ENCODE results near the gene PTPRM. TPM values are rescaled to one million over a fixed set of nuclear protein-coding genes. Genes with fewer than 3 reads are reported as not detected.

Gene PTPRM
- total RNA-seq, 1 experiment from 2014 or later, result 1.6 TPM

DNA sequence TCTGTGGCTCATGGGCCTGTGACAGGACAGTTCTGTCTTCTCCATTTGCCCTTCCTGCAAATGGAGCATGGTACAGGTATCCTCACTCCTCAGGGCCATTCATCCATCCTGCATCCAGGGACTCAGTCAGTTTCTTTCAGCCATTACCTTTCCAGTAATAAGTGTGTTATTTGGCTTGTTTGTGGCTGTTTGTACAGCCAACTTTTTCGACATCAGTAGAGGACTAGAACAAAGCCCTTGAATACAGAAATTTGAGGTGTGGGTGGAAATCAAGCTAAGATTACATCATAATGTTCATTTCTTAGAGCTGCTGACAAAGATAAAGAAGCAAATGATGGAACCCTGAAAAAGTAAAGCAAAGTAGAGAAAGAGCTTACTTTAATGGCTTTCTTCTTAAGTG lies 290.4 kb downstream of the PTPRM start:
- intact Hi-C loops (cut with micrococcal nuclease; ENCODE audit: unreplicated experiment), result no loop called here
- Histone ChIP-seq H3K4me1 (ENCODE audit: control insufficient read depth, insufficient read depth, low read length) (no peaks in the 10 kb centered on the region), H3K9me3 (ENCODE audit: control insufficient read depth, insufficient read depth, low read depth, low read length) (no peaks in the 10 kb centered on the region), H3K27ac (ENCODE audit: low read length) (no peak overlapping the region), H3K4me3 (ENCODE audit: low read depth in 2 of 2, low read length in 2 of 2) (no peak overlapping the region), H3K36me3 (ENCODE audit: control insufficient read depth, insufficient read depth, low read length) (no peaks in the 10 kb centered on the region), H3K27me3 (ENCODE audit: control insufficient read depth, insufficient read depth, low read length) (no peaks in the 10 kb centered on the region)
- no peak for TF ChIP-seq TCF7L2 (IDR thresholded peaks at IDR 0.05; ENCODE audit: low read depth, low read length)
- TF ChIP-seq POLR2AphosphoS5 (IDR thresholded peaks at IDR 0.05; ENCODE audit: low read depth, low read length), result no peak
- TF ChIP-seq, protein P1, sequence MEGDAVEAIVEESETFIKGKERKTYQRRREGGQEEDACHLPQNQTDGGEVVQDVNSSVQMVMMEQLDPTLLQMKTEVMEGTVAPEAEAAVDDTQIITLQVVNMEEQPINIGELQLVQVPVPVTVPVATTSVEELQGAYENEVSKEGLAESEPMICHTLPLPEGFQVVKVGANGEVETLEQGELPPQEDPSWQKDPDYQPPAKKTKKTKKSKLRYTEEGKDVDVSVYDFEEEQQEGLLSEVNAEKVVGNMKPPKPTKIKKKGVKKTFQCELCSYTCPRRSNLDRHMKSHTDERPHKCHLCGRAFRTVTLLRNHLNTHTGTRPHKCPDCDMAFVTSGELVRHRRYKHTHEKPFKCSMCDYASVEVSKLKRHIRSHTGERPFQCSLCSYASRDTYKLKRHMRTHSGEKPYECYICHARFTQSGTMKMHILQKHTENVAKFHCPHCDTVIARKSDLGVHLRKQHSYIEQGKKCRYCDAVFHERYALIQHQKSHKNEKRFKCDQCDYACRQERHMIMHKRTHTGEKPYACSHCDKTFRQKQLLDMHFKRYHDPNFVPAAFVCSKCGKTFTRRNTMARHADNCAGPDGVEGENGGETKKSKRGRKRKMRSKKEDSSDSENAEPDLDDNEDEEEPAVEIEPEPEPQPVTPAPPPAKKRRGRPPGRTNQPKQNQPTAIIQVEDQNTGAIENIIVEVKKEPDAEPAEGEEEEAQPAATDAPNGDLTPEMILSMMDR (IDR thresholded peaks at IDR 0.05), result no peak
- TF ChIP-seq SIN3A (IDR thresholded peaks at IDR 0.05; ENCODE audit: borderline replicate concordance, insufficient read depth, low read depth, low read length), result no peak
- TF ChIP-seq, protein P2, sequence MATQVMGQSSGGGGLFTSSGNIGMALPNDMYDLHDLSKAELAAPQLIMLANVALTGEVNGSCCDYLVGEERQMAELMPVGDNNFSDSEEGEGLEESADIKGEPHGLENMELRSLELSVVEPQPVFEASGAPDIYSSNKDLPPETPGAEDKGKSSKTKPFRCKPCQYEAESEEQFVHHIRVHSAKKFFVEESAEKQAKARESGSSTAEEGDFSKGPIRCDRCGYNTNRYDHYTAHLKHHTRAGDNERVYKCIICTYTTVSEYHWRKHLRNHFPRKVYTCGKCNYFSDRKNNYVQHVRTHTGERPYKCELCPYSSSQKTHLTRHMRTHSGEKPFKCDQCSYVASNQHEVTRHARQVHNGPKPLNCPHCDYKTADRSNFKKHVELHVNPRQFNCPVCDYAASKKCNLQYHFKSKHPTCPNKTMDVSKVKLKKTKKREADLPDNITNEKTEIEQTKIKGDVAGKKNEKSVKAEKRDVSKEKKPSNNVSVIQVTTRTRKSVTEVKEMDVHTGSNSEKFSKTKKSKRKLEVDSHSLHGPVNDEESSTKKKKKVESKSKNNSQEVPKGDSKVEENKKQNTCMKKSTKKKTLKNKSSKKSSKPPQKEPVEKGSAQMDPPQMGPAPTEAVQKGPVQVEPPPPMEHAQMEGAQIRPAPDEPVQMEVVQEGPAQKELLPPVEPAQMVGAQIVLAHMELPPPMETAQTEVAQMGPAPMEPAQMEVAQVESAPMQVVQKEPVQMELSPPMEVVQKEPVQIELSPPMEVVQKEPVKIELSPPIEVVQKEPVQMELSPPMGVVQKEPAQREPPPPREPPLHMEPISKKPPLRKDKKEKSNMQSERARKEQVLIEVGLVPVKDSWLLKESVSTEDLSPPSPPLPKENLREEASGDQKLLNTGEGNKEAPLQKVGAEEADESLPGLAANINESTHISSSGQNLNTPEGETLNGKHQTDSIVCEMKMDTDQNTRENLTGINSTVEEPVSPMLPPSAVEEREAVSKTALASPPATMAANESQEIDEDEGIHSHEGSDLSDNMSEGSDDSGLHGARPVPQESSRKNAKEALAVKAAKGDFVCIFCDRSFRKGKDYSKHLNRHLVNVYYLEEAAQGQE (IDR thresholded peaks at IDR 0.05; ENCODE audit: insufficient read depth in 1 of 2, low read depth in 2 of 2, low read length in 1 of 2), result no peak
- DNase-seq (ENCODE audit: low read depth, low spot score) (no peak), ATAC-seq (no peak)
- no TSS peak for BruUV-seq (replicated peaks)
- in situ Hi-C loops (cut with HindIII; ENCODE audit: low pct_unique_long_range_greater_than_20kb, low sequenced_read_pairs), result no loop called here
- ChIA-PET CTCF (no interaction called here), POLR2A (no interaction called here)

DNA sequence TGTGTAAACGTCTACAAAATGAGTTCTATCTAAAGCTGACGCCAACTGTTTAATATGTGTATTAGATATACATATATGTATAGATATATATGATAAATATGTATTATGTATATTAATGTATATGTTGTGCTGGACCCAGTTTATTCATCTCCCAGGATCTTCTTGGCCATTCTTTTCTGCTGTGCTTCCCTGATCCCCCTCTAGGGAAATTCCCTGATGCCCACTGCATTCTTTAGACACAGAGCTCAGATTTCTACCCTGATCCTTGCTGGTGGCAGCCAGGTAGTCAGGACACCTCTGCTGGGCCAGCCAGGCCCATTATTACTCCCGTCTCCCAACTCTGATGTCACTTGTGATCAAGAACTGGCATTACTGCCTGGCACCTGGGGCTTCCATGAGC lies 292.0 kb downstream of the PTPRM start:
- POLR2A ChIA-PET, result no interaction called here
- CTCF ChIA-PET, result no interaction called here
- intact Hi-C loops (cut with micrococcal nuclease; ENCODE audit: unreplicated experiment), result no loop called here

More for the DNA sequence above, 292.0 kb downstream of the PTPRM start:
- H3K4me3 ChIP-seq (ENCODE audit: low read depth in 2 of 2, low read length in 2 of 2), result no peak overlapping the region
- DNase-seq (ENCODE audit: low read depth, low spot score) (no peak), ATAC-seq (no peak)
- in situ Hi-C loops (cut with HindIII; ENCODE audit: low pct_unique_long_range_greater_than_20kb, low sequenced_read_pairs), result no loop called here
- H3K27ac ChIP-seq (ENCODE audit: low read length), result no peak overlapping the region
- no peaks in the 10 kb centered on the region for H3K27me3 ChIP-seq (ENCODE audit: control insufficient read depth, insufficient read depth, low read length)
- H3K4me1 ChIP-seq (ENCODE audit: control insufficient read depth, insufficient read depth, low read length), result no peaks in the 10 kb centered on the region
- no TSS peak for BruUV-seq (replicated peaks)
- TF ChIP-seq SIN3A (IDR thresholded peaks at IDR 0.05; ENCODE audit: borderline replicate concordance, insufficient read depth, low read depth, low read length), result no peak
- TF ChIP-seq POLR2AphosphoS5 (IDR thresholded peaks at IDR 0.05; ENCODE audit: low read depth, low read length), result no peak
- TF ChIP-seq, protein P1 (IDR thresholded peaks at IDR 0.05), result no peak
- no peak for TF ChIP-seq TCF7L2 (IDR thresholded peaks at IDR 0.05; ENCODE audit: low read depth, low read length)
- TF ChIP-seq, protein P2 (IDR thresholded peaks at IDR 0.05; ENCODE audit: insufficient read depth in 1 of 2, low read depth in 2 of 2, low read length in 1 of 2), result no peak
- no peaks in the 10 kb centered on the region for H3K9me3 ChIP-seq (ENCODE audit: control insufficient read depth, insufficient read depth, low read depth, low read length)
- no peaks in the 10 kb centered on the region for H3K36me3 ChIP-seq (ENCODE audit: control insufficient read depth, insufficient read depth, low read length)

Data from Panc1 (cell line).